IPS DF 4.7 (cell line): ENCODE measurements around the gene ZGPAT.

Experiments
- DNase-seq: peaks from one replicate; pipeline ENCODE4 v3.0.0-alpha.2; 2013; ENCODE audit warnings: low spot score; ENCODE audit errors: extremely low read depth

The ZGPAT gene

GRCh38 chr20:63678667-63679465 is 29.0 kb upstream of the ZGPAT start:
- no peak for DNase-seq

DNA sequence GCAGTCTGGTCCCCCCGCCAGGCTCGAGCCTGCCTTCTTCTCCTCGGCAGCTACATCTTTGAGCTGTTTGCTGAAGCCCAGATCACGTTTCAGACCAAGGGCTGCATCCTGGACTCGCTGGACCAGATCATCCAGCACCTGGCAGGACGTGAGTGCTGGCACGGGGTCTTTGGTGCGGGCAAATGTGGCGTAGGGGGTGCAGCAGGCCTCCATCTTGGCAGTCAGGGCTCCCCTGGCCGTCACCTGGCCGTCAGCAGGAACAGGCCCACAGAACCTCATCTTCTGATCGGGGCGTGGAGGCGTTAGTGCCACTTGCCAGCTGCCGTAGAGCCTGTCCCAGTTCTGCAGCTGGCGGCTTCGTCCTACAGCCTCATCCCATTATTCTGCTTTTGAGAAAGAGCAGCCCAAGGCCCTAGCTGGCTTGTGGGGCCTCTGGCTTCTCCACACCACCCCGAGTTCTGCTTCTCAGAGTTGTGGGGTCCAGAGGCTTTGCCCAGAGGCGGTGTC is 28.0 kb upstream of the ZGPAT start:
- no peak for DNase-seq

DNA sequence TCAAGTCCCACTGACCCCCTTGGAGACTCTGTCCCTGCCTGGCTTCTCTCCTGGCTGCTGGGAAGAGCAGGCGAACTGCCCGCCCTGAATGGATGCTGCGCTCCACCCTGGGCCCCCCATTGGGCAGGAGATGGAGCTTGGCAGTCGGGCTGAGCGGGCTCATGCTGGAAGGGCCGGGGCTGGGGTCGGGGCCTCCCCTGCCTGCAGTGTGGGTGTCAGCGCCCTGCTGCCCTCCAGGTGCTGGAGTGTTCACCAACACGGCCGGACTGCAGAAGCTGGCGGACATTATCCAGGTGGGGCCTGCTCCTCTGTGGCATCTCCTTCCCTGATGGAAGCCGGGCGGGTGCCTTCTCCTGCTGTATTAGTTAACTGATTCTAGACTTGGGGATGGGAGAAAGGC is 27.4 kb upstream of the ZGPAT start:
- no peak for DNase-seq

DNA sequence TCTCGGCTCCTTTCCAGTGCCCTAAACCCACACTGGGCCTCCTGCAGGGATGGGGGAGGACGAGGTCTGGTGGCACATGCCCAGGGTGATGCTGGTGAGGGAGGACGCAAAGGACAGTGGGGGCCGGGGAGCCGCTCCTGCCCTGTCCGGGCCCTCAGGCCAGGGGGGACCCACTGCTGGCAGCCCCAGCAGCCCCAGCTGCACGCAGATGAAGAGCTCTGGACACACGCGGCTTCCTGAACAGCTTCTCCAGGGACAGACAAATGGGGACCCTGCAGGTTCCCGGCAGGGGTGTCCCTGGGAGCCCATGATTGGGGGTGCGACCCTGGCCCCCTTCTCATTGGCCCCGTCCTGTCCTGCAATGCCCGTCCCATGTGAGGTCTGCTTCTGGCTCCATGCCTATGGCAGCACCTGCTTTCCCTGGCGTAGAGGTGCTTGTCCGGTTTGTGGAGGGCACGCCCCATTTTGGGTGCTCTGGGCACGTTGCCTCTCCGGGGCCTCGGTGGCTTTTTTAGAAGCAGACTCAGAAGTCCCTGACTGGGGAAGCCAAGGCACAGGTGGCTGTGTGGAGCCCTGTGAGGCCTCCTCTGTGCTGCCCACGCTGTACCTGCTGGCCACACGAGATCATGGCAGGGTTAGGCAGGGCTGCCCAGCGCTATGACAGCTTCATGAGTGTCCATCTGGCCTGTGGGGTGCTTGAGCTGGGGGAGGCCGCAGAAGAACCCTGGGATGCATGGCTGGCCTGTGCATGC is 26.8 kb upstream of the ZGPAT start:
- DNase-seq = no peak

- DNase-seq = no peak
Measured at GRCh38 chr20:63681609-63682142, 26.2 kb upstream of the ZGPAT start.

GRCh38 chr20:63682384-63683139 is 25.3 kb upstream of the ZGPAT start:
- no peak for DNase-seq

DNA sequence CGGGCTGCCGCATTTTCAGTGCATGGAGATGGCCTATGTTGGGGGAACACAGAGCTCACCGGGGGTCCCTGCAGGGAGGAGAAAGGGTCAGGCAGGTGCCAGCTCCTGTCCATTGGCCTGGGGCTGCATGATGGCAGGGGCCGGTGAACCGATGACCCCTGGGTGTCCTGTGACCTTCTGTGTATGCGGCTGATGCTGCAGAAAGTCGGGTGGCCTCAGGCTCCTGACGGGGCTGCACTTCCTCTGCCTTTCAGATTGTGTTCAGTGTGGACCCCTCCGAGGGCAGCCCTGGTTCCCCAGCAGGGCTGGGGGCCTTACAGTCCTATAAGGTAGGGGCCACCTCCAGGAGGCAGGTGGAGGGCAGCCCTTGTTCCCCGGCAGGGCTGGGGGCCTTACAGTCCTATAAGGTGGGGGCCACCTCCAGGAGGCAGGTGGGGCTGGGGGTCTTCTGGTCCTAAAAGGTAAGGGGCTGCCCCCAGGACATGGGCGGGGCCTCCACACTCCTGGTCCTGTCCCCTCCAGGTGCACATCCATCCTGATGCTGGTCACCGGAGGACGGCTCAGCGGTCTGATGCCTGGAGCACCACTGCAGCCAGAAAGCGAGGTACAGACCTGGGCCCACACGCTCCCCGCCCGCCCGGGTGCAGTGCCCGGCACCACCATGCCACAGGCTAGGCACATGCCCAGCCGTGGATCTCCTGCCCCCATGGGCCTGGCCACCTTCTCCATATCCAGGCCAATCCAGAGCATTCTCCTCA is 22.4 kb upstream of the ZGPAT start:
- DNase-seq = no peak

- DNase-seq = no peak
Measured at GRCh38 chr20:63686094-63686491, 21.7 kb upstream of the ZGPAT start.

DNA sequence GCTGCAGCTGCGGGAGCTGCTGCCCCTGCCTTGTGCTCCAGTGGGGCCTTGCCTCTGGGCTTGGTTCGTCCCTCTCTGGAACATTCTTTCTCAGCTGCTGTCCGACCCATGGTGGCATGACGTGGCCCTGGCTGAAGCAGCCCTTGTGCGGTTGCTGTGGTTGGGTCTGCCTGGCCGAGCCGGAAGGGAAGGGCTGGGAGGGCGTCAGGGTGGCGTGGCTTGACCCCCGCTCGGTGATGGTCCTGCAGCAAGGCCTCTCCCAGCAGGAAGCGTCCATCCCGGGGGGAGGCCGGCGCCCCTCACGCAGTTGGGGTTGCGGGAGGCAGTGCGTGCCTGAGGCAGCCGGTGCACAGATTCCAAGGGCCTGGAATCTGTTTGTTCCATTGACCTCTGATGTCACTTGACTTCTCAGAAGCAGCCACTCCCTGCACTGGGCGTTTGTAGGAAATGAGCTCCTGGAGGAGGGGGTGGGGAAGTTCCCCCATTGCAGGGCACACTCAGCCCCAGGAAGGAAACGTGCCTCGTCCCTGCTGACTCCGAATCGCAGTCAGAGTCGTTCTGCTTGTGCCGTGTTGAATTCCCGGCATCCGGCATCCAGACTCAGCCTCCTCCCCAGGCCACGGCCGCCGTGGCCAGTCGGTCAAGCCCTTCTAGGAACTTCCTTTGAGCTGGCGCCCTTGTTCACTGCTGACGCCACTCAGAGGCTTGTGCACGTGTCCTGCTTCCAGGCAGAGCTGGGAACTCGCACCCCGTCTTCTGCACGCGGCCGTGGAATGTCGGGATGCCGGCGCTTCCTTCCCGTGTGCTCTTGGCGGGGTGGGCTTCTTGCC is 21.1 kb upstream of the ZGPAT start:
- DNase-seq = no peak

- DNase-seq = no peak
Measured at GRCh38 chr20:63687419-63688178, 20.2 kb upstream of the ZGPAT start.

- no peak for DNase-seq
Measured at GRCh38 chr20:63688228-63689045, 19.4 kb upstream of the ZGPAT start.

DNA sequence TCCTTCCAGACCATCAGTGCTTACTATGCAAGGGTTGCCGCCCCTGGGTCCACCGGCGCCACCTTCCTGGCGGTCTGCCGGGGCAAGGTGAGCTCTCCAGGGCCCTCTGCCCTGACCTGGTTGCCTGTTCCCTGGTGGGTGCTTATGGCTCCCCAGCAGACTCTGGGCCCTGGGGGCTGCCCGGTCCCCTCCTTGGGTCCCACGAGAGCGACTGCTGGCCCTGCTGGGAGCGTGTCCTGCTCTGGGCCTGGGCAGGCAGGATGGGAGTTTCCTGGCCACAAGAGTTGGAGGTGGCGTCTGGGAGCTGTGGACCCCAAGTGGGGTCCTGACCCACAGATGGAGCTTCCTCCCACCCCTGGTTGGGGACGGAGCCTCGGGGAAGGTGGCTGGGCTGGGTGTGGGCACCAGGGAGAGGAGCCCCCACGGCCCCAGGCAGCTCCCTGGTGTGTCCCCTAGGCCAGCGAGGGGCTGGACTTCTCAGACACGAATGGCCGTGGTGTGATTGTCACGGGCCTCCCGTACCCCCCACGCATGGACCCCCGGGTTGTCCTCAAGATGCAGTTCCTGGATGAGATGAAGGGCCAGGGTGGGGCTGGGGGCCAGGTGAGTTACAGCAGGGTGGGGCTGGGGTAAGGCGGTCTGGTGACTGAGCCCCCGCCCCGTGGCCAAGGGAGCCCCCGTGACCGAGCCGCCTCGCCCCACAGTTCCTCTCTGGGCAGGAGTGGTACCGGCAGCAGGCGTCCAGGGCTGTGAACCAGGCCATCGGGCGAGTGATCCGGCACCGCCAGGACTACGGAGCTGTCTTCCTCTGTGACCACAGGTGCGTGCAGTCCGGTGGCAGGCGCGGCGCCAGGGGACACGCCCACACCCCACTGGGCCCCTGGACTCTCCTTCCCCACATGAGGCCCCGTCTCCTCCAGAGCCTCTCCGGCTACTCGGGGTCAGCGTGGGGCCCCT is 18.5 kb upstream of the ZGPAT start:
- no peak for DNase-seq

DNA sequence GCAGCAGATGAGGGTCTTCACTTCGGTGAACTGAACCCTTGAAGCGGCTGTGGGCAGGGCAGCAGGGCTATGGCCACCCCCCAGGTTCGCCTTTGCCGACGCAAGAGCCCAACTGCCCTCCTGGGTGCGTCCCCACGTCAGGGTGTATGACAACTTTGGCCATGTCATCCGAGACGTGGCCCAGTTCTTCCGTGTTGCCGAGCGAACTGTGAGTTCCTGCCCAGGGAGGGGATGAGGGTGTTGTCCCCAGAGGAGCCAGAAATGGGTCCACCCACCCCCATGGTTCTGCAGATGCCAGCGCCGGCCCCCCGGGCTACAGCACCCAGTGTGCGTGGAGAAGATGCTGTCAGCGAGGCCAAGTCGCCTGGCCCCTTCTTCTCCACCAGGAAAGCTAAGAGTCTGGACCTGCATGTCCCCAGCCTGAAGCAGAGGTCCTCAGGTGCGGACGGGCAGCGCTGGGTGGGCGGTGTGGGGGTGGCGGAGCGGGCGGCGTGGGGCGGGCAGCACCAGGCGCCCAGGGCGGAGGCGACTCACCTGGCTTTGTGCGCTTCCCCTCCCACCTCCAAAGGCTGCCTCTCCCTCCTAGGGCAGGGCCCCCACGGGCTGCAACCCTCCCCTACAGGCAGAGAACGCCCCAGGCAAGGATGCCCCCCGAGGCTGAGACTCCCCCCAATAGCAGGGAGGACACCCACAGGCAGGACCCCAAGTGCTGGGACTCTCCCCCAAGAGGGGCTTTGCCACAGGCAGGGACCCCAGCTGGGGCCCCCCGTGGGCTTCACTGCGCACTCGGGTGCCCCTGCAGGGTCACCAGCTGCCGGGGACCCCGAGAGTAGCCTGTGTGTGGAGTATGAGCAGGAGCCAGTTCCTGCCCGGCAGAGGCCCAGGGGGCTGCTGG is 17.6 kb upstream of the ZGPAT start:
- DNase-seq = no peak

DNA sequence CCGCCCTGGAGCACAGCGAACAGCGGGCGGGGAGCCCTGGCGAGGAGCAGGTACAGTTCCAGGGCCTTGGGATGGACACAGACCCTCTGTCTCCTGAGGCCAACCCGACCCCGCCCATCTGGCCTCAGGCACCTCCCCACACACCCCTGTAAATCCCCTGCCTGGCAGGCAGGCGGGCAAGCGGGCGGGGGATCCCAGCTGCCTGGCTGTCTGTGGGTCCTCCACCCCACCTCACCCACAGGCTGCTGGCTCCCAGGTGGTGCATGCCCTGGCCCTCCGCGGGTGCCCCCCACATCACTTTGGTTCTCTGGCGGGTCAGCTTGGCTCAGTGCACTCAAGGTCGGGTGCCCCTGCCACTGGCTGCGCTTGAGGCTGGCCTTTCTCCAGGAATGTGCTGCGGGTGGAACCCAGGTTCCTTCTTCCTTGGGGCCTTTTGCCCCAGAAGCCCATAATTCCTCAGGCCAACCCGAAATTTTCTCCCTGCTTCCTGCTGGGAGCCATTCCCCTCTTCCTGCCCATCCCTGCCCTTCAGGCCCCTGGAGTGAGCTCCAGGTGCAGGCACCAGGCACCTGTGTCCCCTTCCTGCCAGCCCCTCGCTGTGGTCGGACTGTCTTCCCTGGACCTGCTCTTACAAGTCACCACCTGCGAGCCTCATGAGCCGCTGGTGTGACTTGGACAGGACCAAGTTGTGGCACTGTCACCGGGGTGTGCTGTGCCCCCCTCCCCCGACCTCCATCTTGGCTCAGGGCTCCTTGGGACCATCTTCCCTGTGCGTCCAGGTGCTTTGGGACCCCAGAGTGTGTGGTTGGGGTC is 16.7 kb upstream of the ZGPAT start:
- no peak for DNase-seq

GRCh38 chr20:63691711-63692435 is 16.0 kb upstream of the ZGPAT start:
- DNase-seq = no peak
